Smooth muscle cell (in vitro differentiated cells): Measurements from ENCODE around the gene DNAJC18. TPM values are rescaled to one million over a fixed set of nuclear protein-coding genes. Genes with fewer than 3 reads are reported as not detected.
A peak's percentile ranks its signal among the peaks of the same experiment; 100 is the strongest.

Source experiments
- DNase-seq: peaks from one replicate; lab custom pipeline; 2025; ENCODE audit not compliant: unreplicated experiment; lab: John Stamatoyannopoulos, UW
- H2AFZ ChIP-seq: fragments of 200-600 bp; sonication (generic); 2 replicates; pipeline ENCODE4 v1.6.0; 2016; ENCODE audit warnings: antibody characterized with exemption, low read depth, mild to moderate bottlenecking
- H3F3A ChIP-seq: fragments of 200-600 bp; sonication (generic); 2 replicates; pipeline ENCODE4 v1.6.0; 2017; ENCODE audit warnings: antibody characterized with exemption, low read depth
- H3K27ac ChIP-seq: fragments of 200-600 bp; sonication (generic); 2 replicates; pipeline ENCODE4 v1.5.1; 2016; ENCODE audit warnings: low read depth, mild to moderate bottlenecking
- H3K27me3 ChIP-seq: fragments of 200-600 bp; sonication (generic); 2 replicates; pipeline ENCODE4 v1.6.1; 2016; ENCODE audit warnings: low read depth, mild to moderate bottlenecking
- H3K36me3 ChIP-seq: fragments of 200-600 bp; sonication (generic); 2 replicates; pipeline ENCODE4 v1.5.1; 2016; ENCODE audit warnings: low read depth
- H3K4me1 ChIP-seq: fragments of 200-600 bp; sonication (generic); 2 replicates; pipeline ENCODE4 v1.5.1; 2016; ENCODE audit warnings: low read depth
- H3K4me2 ChIP-seq: fragments of 200-600 bp; sonication (generic); 2 replicates; pipeline ENCODE4 v1.6.0; 2016; ENCODE audit warnings: mild to moderate bottlenecking
- H3K4me3 ChIP-seq: fragments of 200-600 bp; sonication (generic); 2 replicates; pipeline ENCODE4 v1.5.1; 2016; ENCODE audit warnings: mild to moderate bottlenecking
- H3K79me2 ChIP-seq: fragments of 200-600 bp; sonication (generic); 2 replicates; pipeline ENCODE4 v1.6.0; 2016; ENCODE audit warnings: low read depth, mild to moderate bottlenecking
- H3K9ac ChIP-seq: fragments of 200-600 bp; sonication (generic); 2 replicates; pipeline ENCODE4 v1.6.0; 2016; ENCODE audit warnings: low read depth
- H3K9me3 ChIP-seq: fragments of 200-600 bp; sonication (generic); replicated peaks from 2 replicates; pipeline ENCODE4 v1.5.1; 2016; ENCODE audit warnings: low read depth
- H4K20me1 ChIP-seq: fragments of 200-600 bp; sonication (generic); 2 replicates; pipeline ENCODE4 v1.6.0; 2016; ENCODE audit warnings: low read depth
- CTCF ChIP-seq: fragments of 200-600 bp; sonication (generic); IDR thresholded peaks from 2 replicates; pipeline ENCODE4 v1.5.1; 2017; ENCODE audit warnings: borderline replicate concordance, mild to moderate bottlenecking, antibody characterized with exemption; ENCODE audit not compliant: insufficient read depth, poor library complexity, severe bottlenecking
- WGBS: methylation state at CpG from one replicate; pipeline ENCODE4 v1.1.7; 2016; ENCODE audit warnings: low lambda C conversion rate; 5-methylcytosine and 5-hydroxymethylcytosine counted together
- polyA plus RNA-seq: library from polyadenylated mRNA; unstranded; fragments of >200 nt; fragmentation: Nextera tagmentation; extraction: Ambion mirVana; gene quantifications from 2 replicates; pipeline ENCODE4 v1.2.1, GENCODE V29; 2016
- total RNA-seq: library from RNA; depleted of rRNA; stranded (reverse); fragments of >200 nt; gene quantifications from 2 replicates; pipeline ENCODE4 v1.2.3, GENCODE V29; 2014

Gene DNAJC18
- total and polyA plus RNA-seq, 2 experiments from 2014 or later: 9.6 to 16.9 TPM

GRCh38 chr5:139473105-139473504, 33.8 kb upstream of the DNAJC18 start:
- no peaks in the 10 kb centered on the region for H4K20me1 ChIP-seq
- H3K36me3 ChIP-seq: no peaks in the 10 kb centered on the region
- no peaks in the 10 kb centered on the region for H3K9me3 ChIP-seq
- H3K4me3 ChIP-seq: no peak overlapping the region
- peak overlapping the region; percentile 49 for H3K27ac ChIP-seq
- peak overlapping the region; percentile 58 for H2AFZ ChIP-seq
- TF ChIP-seq CTCF: no peak
- H3K4me1 ChIP-seq: peaks cover 21% of the 10 kb centered on the region
- H3K9ac ChIP-seq: peak overlapping the region; percentile 14
- H3K4me2 ChIP-seq: peak overlapping the region; percentile 19
- 30% methylated on average over 8 of the region's 8 CpGs for WGBS
- no peaks in the 10 kb centered on the region for H3K27me3 ChIP-seq
- peaks cover 7% of the 10 kb centered on the region for H3F3A ChIP-seq
- no peaks in the 10 kb centered on the region for H3K79me2 ChIP-seq
- no peak for DNase-seq

DNA sequence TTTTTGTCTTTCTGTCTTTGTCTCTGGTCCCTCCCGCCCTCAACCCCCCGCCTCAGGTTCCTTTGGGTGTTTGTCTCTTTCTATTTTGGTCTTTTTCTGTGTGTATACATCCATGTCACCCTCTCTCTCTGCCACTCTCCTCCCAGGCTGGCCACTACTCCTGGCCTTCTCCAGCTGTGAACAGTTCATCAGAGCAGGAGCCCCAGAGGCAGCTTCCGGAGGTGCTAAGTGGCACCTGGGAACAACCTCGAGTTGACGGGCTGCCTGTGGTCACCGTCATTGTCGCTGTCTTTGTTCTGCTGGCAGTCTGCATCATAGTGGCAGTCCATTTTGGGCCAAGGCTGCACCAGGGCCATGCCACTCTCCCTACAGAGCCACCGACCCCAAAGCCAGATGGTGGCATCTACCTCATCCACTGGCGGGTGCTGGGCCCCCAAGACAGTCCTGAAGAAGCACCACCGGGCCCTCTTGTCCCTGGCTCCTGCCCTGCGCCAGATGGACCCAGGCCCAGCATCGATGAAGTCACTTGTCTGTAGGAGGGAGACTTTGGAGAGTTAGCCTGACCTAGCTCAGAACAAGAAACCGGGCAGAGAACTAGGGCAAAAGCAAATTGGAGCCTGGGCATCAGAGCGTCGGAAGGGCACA, 33.2 kb upstream of the DNAJC18 start:
- no peak overlapping the region for H2AFZ ChIP-seq
- H3K9me3 ChIP-seq: no peaks in the 10 kb centered on the region
- no peaks in the 10 kb centered on the region for H3K27me3 ChIP-seq
- 91% methylated on average over 15 of the region's 15 CpGs for WGBS
- no peak for TF ChIP-seq CTCF
- no peak overlapping the region for H3K4me3 ChIP-seq
- DNase-seq: no peak
- peaks cover 21% of the 10 kb centered on the region for H3K4me1 ChIP-seq
- H3K9ac ChIP-seq: no peak overlapping the region
- no peaks in the 10 kb centered on the region for H3K36me3 ChIP-seq
- H4K20me1 ChIP-seq: no peaks in the 10 kb centered on the region
- no peak overlapping the region for H3K4me2 ChIP-seq
- peaks cover 8% of the 10 kb centered on the region for H3F3A ChIP-seq
- H3K27ac ChIP-seq: peak overlapping the region; percentile 49
- H3K79me2 ChIP-seq: no peaks in the 10 kb centered on the region

GRCh38 chr5:139470821-139471300, 31.5 kb upstream of the DNAJC18 start, which contains the start of gene SMIM33:
Gene SMIM33 (plus strand): TSS chr5:139471004. CDS start chr5:139471122, 118 bp downstream.
- no peak within 1 kb of the TSS for H3K4me3 ChIP-seq
- no peaks in the 10 kb centered on the region for H4K20me1 ChIP-seq
- H3K9ac ChIP-seq: no peak within 1 kb of the TSS
- no peak for DNase-seq
- WGBS: 96% methylated on average over 9 of the region's 9 CpGs
- H3K9me3 ChIP-seq: no peaks in the 10 kb centered on the region
- no peaks in the 10 kb centered on the region for H3K36me3 ChIP-seq
- H3K4me1 ChIP-seq: peaks cover 21% of the 10 kb centered on the region
- H3K79me2 ChIP-seq: no peaks in the 10 kb centered on the region
- H3K27me3 ChIP-seq: no peaks in the 10 kb centered on the region
- no peak for TF ChIP-seq CTCF
- no peak within 1 kb of the TSS for H3K4me2 ChIP-seq
- H3K27ac ChIP-seq: no peak within 1 kb of the TSS
- H3F3A ChIP-seq: peaks cover 8% of the 10 kb centered on the region
- no peak within 1 kb of the TSS for H2AFZ ChIP-seq
